CD14-positive monocyte (primary cell): ENCODE measurements around the gene SPAG9. TPM values are rescaled to one million over a fixed set of nuclear protein-coding genes. Genes with fewer than 3 reads are reported as not detected.

Experiments used
- DNase-seq, 3 donors: peaks; one replicate each; pipeline ENCODE4 v3.0.0-alpha.2; 2011 to 2022
- H2AFZ ChIP-seq: 2 replicates; pipeline ENCODE4 v1.6.0; 2012; ENCODE audit warnings: mild to moderate bottlenecking, low read depth, low read length, inconsistent platforms; ENCODE audit not compliant: insufficient read depth, poor library complexity, severe bottlenecking
- H3K27ac ChIP-seq, 2 donors: 1 replicate in 1 of 2; 2 replicates in 1 of 2; pipeline ENCODE4 v1.5.1; 2012 to 2013; ENCODE audit warnings: low read length in 2 of 2, control low read depth in 1 of 2, inconsistent platforms in 1 of 2, low read depth in 1 of 2, mild to moderate bottlenecking in 1 of 2
- H3K27me3 ChIP-seq, 2 donors: one replicate each; pipeline versions ENCODE4 v1.6.0 to v1.6.1; 2011 to 2013; ENCODE audit warnings: low read length in 2 of 2; ENCODE audit not compliant: control insufficient read depth in 2 of 2, insufficient read depth in 2 of 2
- H3K36me3 ChIP-seq, 2 donors: replicated peaks in 1 of 2; 1 replicate in 1 of 2; 2 replicates in 1 of 2; pipeline versions ENCODE4 v1.5.1 to v1.6.1; 2012 to 2013; ENCODE audit warnings: low read length in 2 of 2, control low read depth in 1 of 2, inconsistent platforms in 1 of 2, mild to moderate bottlenecking in 1 of 2; ENCODE audit not compliant: insufficient read depth in 2 of 2, control insufficient read depth in 1 of 2
- H3K4me1 ChIP-seq, 2 donors: 1 replicate in 1 of 2; 2 replicates in 1 of 2; pipeline versions ENCODE4 v1.5.1 to v1.6.1; 2012 to 2013; ENCODE audit warnings: low read length in 2 of 2, control low read depth in 1 of 2, inconsistent platforms in 1 of 2, mild to moderate bottlenecking in 1 of 2, moderate library complexity in 1 of 2; ENCODE audit not compliant: insufficient read depth in 2 of 2, control insufficient read depth in 1 of 2
- H3K4me2 ChIP-seq: replicated peaks from 2 replicates; pipeline ENCODE3; 2012; ENCODE audit warnings: low read length, moderate library complexity, mild to moderate bottlenecking; ENCODE audit not compliant: poor library complexity, severe bottlenecking; ENCODE audit errors: extremely low read depth
- H3K4me3 ChIP-seq, 3 experiments: fragments of 200-600 bp in 1 of 3; sonication (generic) in 1 of 3; replicated peaks in 1 of 3; 1 replicate in 2 of 3; 2 replicates in 1 of 3; pipeline ENCODE4 v1.5.1; 2011 to 2013; ENCODE audit warnings: low read length in 3 of 3, mild to moderate bottlenecking in 3 of 3, control low read depth in 2 of 3, low read depth in 2 of 3, inconsistent platforms in 1 of 3, moderate library complexity in 1 of 3
- H3K79me2 ChIP-seq: 2 replicates; pipeline ENCODE4 v1.6.0; 2012; ENCODE audit warnings: mild to moderate bottlenecking, control low read depth, inconsistent platforms, low read length, moderate library complexity; ENCODE audit not compliant: insufficient read depth
- H3K9ac ChIP-seq: 2 replicates; pipeline ENCODE4 v1.6.0; 2017; ENCODE audit warnings: low read length, mild to moderate bottlenecking; ENCODE audit not compliant: insufficient read depth, poor library complexity, severe bottlenecking
- H3K9me3 ChIP-seq, 2 donors: replicated peaks in 1 of 2; 1 replicate in 1 of 2; 2 replicates in 1 of 2; pipeline versions ENCODE4 v1.5.1 to v1.6.1; 2012 to 2013; ENCODE audit warnings: low read length in 2 of 2, control low read depth in 1 of 2; ENCODE audit not compliant: control insufficient read depth in 1 of 2, insufficient read depth in 1 of 2
- H4K20me1 ChIP-seq: 2 replicates; pipeline ENCODE4 v1.6.0; 2012; ENCODE audit warnings: mild to moderate bottlenecking, low read length, control low read depth, moderate library complexity; ENCODE audit not compliant: insufficient read depth
- H3K27ac Mint-ChIP-seq, 7 donors: one replicate each; pipeline ENCODE4 v1.8.0; 2020; ENCODE audit warnings: mild to moderate bottlenecking in 7 of 7, mixed read lengths in 7 of 7, moderate library complexity in 6 of 7, inconsistent platforms in 2 of 7
- H3K27me3 Mint-ChIP-seq, 3 donors: one replicate each; pipeline ENCODE4 v1.8.0; 2021 to 2022; ENCODE audit warnings: low read depth in 3 of 3, mild to moderate bottlenecking in 3 of 3, mixed read lengths in 3 of 3, moderate library complexity in 3 of 3, inconsistent platforms in 1 of 3
- H3K36me3 Mint-ChIP-seq, 2 donors: one replicate each; pipeline ENCODE4 v1.8.0; 2020; ENCODE audit warnings: mixed read lengths in 2 of 2, inconsistent platforms in 1 of 2, mild to moderate bottlenecking in 1 of 2
- H3K4me1 Mint-ChIP-seq: one replicate; pipeline ENCODE4 v1.8.0; 2020; ENCODE audit warnings: mild to moderate bottlenecking, mixed read lengths
- H3K4me3 Mint-ChIP-seq, 2 donors: one replicate each; pipeline ENCODE4 v1.8.0; 2020; ENCODE audit warnings: mild to moderate bottlenecking in 2 of 2, mixed read lengths in 2 of 2, moderate library complexity in 1 of 2
- H3K9me3 Mint-ChIP-seq, 7 donors: one replicate each; pipeline ENCODE4 v1.8.0; 2020 to 2022; ENCODE audit warnings: mixed read lengths in 7 of 7, mild to moderate bottlenecking in 6 of 7, moderate library complexity in 6 of 7, inconsistent platforms in 2 of 7
- WGBS: methylation state at CpG from one replicate; pipeline ENCODE4 v1.1.5; 2013; ENCODE audit warnings: missing lambda C conversion rate; ENCODE audit not compliant: insufficient coverage; 5-methylcytosine and 5-hydroxymethylcytosine counted together
- intact Hi-C, 2 donors: fragments of 100-400 bp; cut with micrococcal nuclease; formaldehyde crosslinking; loops; one replicate each; pipeline versions ENCODE4 v1.15.0 to v1.15.1; 2023
- polyA plus RNA-seq, 3 donors: library from polyadenylated mRNA; depleted of rRNA in 1 of 3; unstranded in 2 of 3; stranded (reverse) in 1 of 3; fragments of 300-500 nt in 2 of 3; fragments of >200 nt in 1 of 3; fragmentation: Illumina TruSeq in 2 of 3; gene quantifications; 1 replicate in 2 of 3; 2 replicates in 1 of 3; pipeline ENCODE4 v1.2.3, GENCODE V29; 2012 to 2021
- TF ChIP-seq, protein P1 (sequence below): fragments of 200-600 bp; IDR thresholded peaks from one replicate; pipeline ENCODE4 v1.8.0; 2022; ENCODE audit warnings: antibody characterized with exemption, mild to moderate bottlenecking

The SPAG9 gene
- polyA plus RNA-seq, 3 donors: 4.9 to 33.1 (median 8.5) TPM

DNA sequence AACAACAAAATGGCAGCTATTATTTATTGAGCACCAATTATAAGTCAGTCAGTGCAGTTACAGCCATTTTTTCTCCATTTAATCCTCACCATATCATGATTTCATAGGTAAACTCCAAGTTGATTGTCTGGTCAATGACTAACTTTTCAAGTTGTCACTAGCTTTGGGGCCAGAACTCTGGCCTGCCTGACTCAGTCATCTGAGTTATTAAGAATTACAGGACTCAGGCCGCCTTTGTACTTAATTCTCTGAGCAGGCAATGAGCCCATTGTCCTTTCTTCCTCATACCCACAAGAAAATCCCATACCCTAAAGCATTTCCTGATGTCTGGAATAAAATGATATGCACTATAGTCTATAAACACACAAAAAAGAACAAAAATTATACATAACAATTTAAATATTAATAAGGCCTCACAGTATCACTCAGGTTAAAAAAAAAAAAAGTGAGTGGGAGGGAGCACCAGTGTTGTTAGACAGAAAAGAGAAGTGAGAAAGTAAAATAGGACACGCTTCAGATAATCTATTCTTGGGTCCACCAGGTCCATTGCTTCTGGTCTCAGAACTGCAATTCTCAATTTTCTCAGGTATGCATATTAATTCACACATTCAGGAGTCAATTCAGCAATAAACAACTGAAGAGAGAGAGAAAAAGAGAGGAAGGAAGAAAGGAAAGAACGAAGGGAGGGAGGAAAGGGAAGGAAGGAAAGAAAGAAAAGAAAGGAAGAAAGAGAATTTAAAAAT lies 70.2 kb downstream of the SPAG9 start:
- no peaks in the 10 kb centered on the region for H3K9me3 Mint-ChIP-seq
- peaks cover 33% of the 10 kb centered on the region for H4K20me1 ChIP-seq
- TF ChIP-seq, protein P1, sequence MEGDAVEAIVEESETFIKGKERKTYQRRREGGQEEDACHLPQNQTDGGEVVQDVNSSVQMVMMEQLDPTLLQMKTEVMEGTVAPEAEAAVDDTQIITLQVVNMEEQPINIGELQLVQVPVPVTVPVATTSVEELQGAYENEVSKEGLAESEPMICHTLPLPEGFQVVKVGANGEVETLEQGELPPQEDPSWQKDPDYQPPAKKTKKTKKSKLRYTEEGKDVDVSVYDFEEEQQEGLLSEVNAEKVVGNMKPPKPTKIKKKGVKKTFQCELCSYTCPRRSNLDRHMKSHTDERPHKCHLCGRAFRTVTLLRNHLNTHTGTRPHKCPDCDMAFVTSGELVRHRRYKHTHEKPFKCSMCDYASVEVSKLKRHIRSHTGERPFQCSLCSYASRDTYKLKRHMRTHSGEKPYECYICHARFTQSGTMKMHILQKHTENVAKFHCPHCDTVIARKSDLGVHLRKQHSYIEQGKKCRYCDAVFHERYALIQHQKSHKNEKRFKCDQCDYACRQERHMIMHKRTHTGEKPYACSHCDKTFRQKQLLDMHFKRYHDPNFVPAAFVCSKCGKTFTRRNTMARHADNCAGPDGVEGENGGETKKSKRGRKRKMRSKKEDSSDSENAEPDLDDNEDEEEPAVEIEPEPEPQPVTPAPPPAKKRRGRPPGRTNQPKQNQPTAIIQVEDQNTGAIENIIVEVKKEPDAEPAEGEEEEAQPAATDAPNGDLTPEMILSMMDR: no peak
- H3K36me3 ChIP-seq: peaks cover 0 to 32% of the 10 kb centered on the region in 2 donors
- H3K4me3 Mint-ChIP-seq: no peak overlapping the region
- no peak for DNase-seq
- no peaks in the 10 kb centered on the region for H3K27me3 Mint-ChIP-seq
- no peaks in the 10 kb centered on the region for H3K27me3 ChIP-seq
- no peaks in the 10 kb centered on the region for H3K4me1 ChIP-seq
- H3K9me3 ChIP-seq: no peaks in the 10 kb centered on the region
- peak overlapping the region in 5 of 7 donors; percentile 7 to 81 (median 58) for H3K27ac Mint-ChIP-seq
- H3K4me2 ChIP-seq: no peak overlapping the region
- H3K9ac ChIP-seq: no peak overlapping the region
- H3K4me3 ChIP-seq: no peak overlapping the region
- no peak overlapping the region for H2AFZ ChIP-seq
- no peaks in the 10 kb centered on the region for H3K79me2 ChIP-seq
- WGBS: 0% methylated on average over 1 of the region's 3 CpGs
- H3K27ac ChIP-seq: no peak overlapping the region
- intact Hi-C loops: no loop called here
- H3K36me3 Mint-ChIP-seq: peaks cover 4 to 23% of the 10 kb centered on the region in 2 donors
- peaks cover 6% of the 10 kb centered on the region for H3K4me1 Mint-ChIP-seq

DNA sequence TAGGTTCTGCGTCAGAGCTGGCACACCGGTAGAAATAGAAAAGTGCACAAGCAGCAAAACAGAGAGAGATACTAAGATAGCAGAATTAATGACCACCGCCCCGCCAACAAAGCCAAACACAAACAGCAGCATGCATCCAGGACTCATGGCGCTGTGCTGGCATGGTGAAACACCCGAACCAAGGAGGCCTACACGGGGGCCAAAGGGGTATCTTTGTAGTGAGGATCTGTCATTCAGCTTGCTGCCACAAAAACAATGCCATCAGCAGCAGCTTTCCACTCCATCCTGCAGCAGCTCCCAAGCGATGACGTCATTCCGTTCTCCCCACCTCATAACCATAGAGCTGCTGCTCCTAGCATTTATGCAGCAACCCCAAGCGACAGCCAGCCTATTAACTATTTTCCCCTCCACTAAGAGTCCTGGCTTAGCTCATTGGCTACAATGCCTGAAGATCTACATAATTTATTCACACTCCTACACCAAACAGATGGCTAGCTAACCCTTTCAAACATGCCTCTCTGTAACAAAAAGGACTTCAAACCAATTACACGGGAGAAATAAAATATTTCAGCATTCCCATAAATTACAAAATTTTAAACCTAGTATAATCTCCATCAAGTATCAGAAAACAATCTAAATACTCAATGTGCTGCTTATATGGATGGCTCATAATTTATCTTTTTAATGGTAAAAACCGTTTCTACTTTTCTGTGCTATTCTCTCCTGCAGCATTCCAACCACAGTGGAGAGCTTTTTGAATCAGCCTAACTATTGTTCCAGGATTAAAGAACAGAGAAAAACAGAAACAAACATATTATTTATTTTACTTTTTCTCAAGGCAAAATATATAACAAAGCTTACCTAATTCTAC lies 73.9 kb downstream of the SPAG9 start:
- H3K27me3 Mint-ChIP-seq: no peaks in the 10 kb centered on the region
- Histone ChIP-seq H3K9ac (no peak overlapping the region), H4K20me1 (peaks cover 30% of the 10 kb centered on the region), H3K4me1 (no peaks in the 10 kb centered on the region), H3K27me3 (no peaks in the 10 kb centered on the region), H3K9me3 (no peaks in the 10 kb centered on the region), H3K27ac (no peak overlapping the region), H3K36me3 (peaks cover 0 to 17% of the 10 kb centered on the region in 2 donors), H3K4me2 (no peak overlapping the region), H2AFZ (no peak overlapping the region), H3K4me3 (no peak overlapping the region), H3K79me2 (no peaks in the 10 kb centered on the region)
- H3K36me3 Mint-ChIP-seq: peaks cover 9 to 24% of the 10 kb centered on the region in 2 donors
- intact Hi-C loops: no loop called here
- H3K4me1 Mint-ChIP-seq: peaks cover 6% of the 10 kb centered on the region
- TF ChIP-seq, protein P1: no peak
- no peak overlapping the region for H3K4me3 Mint-ChIP-seq
- no peaks in the 10 kb centered on the region for H3K9me3 Mint-ChIP-seq
- whole genome bisulfite sequencing: 81% methylated on average over 5 of the region's 13 CpGs
- H3K27ac Mint-ChIP-seq: no peak overlapping the region
- DNase-seq: no peak
